ENCODE results near the gene DYNLL2.

DNA sequence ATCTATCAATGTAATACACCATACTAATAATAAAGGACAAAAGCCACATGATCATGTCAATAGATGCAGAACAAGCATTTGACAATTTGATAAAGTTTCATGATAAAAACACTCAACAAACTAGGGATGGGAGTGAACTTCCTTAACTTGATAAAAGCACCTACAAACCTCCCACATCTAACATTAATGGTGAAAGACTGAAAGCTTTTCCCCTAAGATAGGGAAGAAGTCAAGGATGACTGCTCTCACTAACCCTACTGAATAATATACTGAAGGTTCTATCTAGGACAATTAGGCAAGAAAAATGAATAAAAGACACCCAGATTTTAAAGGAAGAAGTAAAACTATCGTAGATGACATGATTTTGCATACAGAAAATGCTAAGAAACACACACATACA is 10.4 kb upstream of the DYNLL2 start:
- TF ChIP-seq CTCF (IDR thresholded peaks at IDR 0.05) = no peak
- TF ChIP-seq POLR2A (IDR thresholded peaks at IDR 0.05) = no peak

All from tibial nerve (tissue), 3 donors.